ENCODE data around the gene PRR12.

DNA sequence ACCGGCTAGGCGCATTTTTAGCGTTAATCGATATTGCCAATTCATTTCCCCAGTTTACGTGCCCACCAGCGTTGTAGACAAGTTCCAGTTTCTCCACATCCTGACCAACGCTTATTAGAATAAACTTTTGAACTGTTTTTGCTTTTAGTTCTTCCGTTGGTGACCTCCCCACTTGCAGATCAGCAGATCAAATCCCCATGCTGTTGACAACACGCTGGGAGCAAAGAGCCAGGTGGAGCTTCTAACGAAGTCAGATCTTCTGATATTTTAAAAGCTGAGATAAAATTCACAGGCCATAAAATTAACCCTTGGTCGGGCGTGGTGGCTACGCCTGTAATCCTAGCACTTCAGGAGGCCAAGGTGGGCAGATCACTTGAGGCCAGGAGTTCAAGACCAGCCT lies 41.9 kb upstream of the PRR12 start:
- TF ChIP-seq, protein P1, sequence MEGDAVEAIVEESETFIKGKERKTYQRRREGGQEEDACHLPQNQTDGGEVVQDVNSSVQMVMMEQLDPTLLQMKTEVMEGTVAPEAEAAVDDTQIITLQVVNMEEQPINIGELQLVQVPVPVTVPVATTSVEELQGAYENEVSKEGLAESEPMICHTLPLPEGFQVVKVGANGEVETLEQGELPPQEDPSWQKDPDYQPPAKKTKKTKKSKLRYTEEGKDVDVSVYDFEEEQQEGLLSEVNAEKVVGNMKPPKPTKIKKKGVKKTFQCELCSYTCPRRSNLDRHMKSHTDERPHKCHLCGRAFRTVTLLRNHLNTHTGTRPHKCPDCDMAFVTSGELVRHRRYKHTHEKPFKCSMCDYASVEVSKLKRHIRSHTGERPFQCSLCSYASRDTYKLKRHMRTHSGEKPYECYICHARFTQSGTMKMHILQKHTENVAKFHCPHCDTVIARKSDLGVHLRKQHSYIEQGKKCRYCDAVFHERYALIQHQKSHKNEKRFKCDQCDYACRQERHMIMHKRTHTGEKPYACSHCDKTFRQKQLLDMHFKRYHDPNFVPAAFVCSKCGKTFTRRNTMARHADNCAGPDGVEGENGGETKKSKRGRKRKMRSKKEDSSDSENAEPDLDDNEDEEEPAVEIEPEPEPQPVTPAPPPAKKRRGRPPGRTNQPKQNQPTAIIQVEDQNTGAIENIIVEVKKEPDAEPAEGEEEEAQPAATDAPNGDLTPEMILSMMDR (IDR thresholded peaks at IDR 0.05), result no peak
- no peak for TF ChIP-seq EZH2 (IDR thresholded peaks at IDR 0.05; ENCODE audit: borderline replicate concordance, insufficient read depth, low read depth, low read length, poor library complexity, severe bottlenecking)
